ENCODE results near the gene DYRK2. TPM values are rescaled to one million over a fixed set of nuclear protein-coding genes. Genes with fewer than 3 reads are reported as not detected.

The DYRK2 gene
- 10 to 100 TPM; 27.4 to 62.0 (median 36.5) TPM for polyA plus RNA-seq (ENCODE audit: low read depth in 6 of 6)

- DNase-seq (peak; percentile 68), ATAC-seq (ENCODE audit: low read depth in 2 of 2) (peak; percentile 52 to 63)
- Mint-ChIP-seq H3K27ac (peak within 1 kb of the TSS; percentile 89 to 96 (median 94)), H3K36me3 (peaks cover 0 to 16% of the 10 kb centered on the region in 2 donors), H3K9me3 (no peaks in the 10 kb centered on the region), H3K4me1 (peaks cover 39 to 40% (median 39%) of the 10 kb centered on the region in 3 donors), H3K4me3 (peak within 1 kb of the TSS; percentile 96 to 100 (median 97)), H3K27me3 (peaks cover 0 to 5% (median 0%) of the 10 kb centered on the region in 3 donors)
Measured at GRCh38 chr12:67648521-67649260, at the start of gene DYRK2. Gene DYRK2 (plus strand): TSS chr12:67648745. CDS start chr12:67649134, 389 bp downstream.

GRCh38 chr12:67599691-67600090 is 48.9 kb upstream of the DYRK2 start:
- no peak overlapping the region for H3K4me3 Mint-ChIP-seq
- peaks cover 0 to 3% (median 2%) of the 10 kb centered on the region in 3 donors for H3K4me1 Mint-ChIP-seq
- DNase-seq: no peak
- no peaks in the 10 kb centered on the region for H3K36me3 Mint-ChIP-seq
- peaks cover 0 to 3% (median 0%) of the 10 kb centered on the region in 7 donors for H3K9me3 Mint-ChIP-seq
- H3K27ac Mint-ChIP-seq: no peak overlapping the region
- no peaks in the 10 kb centered on the region for H3K27me3 Mint-ChIP-seq
- no peak for ATAC-seq (ENCODE audit: low read depth in 2 of 2)

GRCh38 chr12:67601126-67601525 is 47.4 kb upstream of the DYRK2 start:
- H3K9me3 Mint-ChIP-seq: peaks cover 0 to 3% (median 0%) of the 10 kb centered on the region in 7 donors
- no peak for DNase-seq
- H3K36me3 Mint-ChIP-seq: no peaks in the 10 kb centered on the region
- no peak overlapping the region for H3K4me3 Mint-ChIP-seq
- peak overlapping the region in 1 of 6 donors; percentile 39 for H3K27ac Mint-ChIP-seq
- no peak for ATAC-seq (ENCODE audit: low read depth in 2 of 2)
- H3K4me1 Mint-ChIP-seq: peaks cover 0 to 3% (median 2%) of the 10 kb centered on the region in 3 donors
- H3K27me3 Mint-ChIP-seq: no peaks in the 10 kb centered on the region

- no peaks in the 10 kb centered on the region for H3K36me3 Mint-ChIP-seq
Measured at GRCh38 chr12:67609226-67609870, 39.2 kb upstream of the DYRK2 start.

GRCh38 chr12:67613040-67613439 is 35.5 kb upstream of the DYRK2 start:
- DNase-seq (no peak), ATAC-seq (ENCODE audit: low read depth in 2 of 2) (no peak)
- Mint-ChIP-seq H3K9me3 (no peaks in the 10 kb centered on the region), H3K4me1 (peaks cover 7 to 8% (median 7%) of the 10 kb centered on the region in 3 donors), H3K4me3 (no peak overlapping the region), H3K27me3 (peaks cover 0 to 9% (median 8%) of the 10 kb centered on the region in 3 donors), H3K36me3 (no peaks in the 10 kb centered on the region), H3K27ac (peak overlapping the region in 1 of 6 donors; percentile 34)

More at GRCh38 chr12:67609226-67609870, 39.2 kb upstream of the DYRK2 start:
- peak overlapping the region in 1 of 6 donors; percentile 21 for H3K27ac Mint-ChIP-seq
- no peaks in the 10 kb centered on the region for H3K4me1 Mint-ChIP-seq
- H3K27me3 Mint-ChIP-seq: peaks cover 0 to 8% (median 5%) of the 10 kb centered on the region in 3 donors
- no peaks in the 10 kb centered on the region for H3K9me3 Mint-ChIP-seq
- peak overlapping the region in 1 of 8 donors; percentile 69 for H3K4me3 Mint-ChIP-seq
- ATAC-seq (ENCODE audit: low read depth in 2 of 2): no peak
- DNase-seq: no peak

- H3K4me1 Mint-ChIP-seq: peaks cover 14 to 22% (median 17%) of the 10 kb centered on the region in 3 donors
- no peak for ATAC-seq (ENCODE audit: low read depth in 2 of 2)
- H3K4me3 Mint-ChIP-seq: peak overlapping the region in 5 of 8 donors; percentile 23 to 67 (median 48)
- H3K9me3 Mint-ChIP-seq: peaks cover 0 to 4% (median 0%) of the 10 kb centered on the region in 7 donors
- H3K36me3 Mint-ChIP-seq: no peaks in the 10 kb centered on the region
- peaks cover 0 to 4% (median 0%) of the 10 kb centered on the region in 3 donors for H3K27me3 Mint-ChIP-seq
- peak overlapping the region in 5 of 6 donors; percentile 30 to 87 (median 71) for H3K27ac Mint-ChIP-seq
- DNase-seq: no peak
Measured at GRCh38 chr12:67617629-67618028, 30.9 kb upstream of the DYRK2 start.

- Mint-ChIP-seq H3K4me1 (peaks cover 14 to 22% (median 17%) of the 10 kb centered on the region in 3 donors), H3K9me3 (peaks cover 0 to 4% (median 0%) of the 10 kb centered on the region in 7 donors), H3K36me3 (no peaks in the 10 kb centered on the region), H3K4me3 (peak overlapping the region in 7 of 8 donors; percentile 13 to 67 (median 52)), H3K27me3 (peaks cover 0 to 4% (median 0%) of the 10 kb centered on the region in 3 donors), H3K27ac (peak overlapping the region; percentile 30 to 87 (median 76))
- peak; percentile 41 for DNase-seq
- ATAC-seq (ENCODE audit: low read depth in 2 of 2): peak; percentile 94 to 99
Measured at GRCh38 chr12:67618303-67618702, 30.2 kb upstream of the DYRK2 start.

GRCh38 chr12:67621112-67621511 is 27.4 kb upstream of the DYRK2 start:
- Mint-ChIP-seq H3K27me3 (no peaks in the 10 kb centered on the region), H3K36me3 (no peaks in the 10 kb centered on the region), H3K4me3 (no peak overlapping the region), H3K4me1 (peaks cover 22 to 36% (median 26%) of the 10 kb centered on the region in 3 donors), H3K9me3 (peaks cover 0 to 4% (median 0%) of the 10 kb centered on the region in 7 donors), H3K27ac (no peak overlapping the region)
- ATAC-seq (ENCODE audit: low read depth in 2 of 2) (no peak), DNase-seq (no peak)

DNA sequence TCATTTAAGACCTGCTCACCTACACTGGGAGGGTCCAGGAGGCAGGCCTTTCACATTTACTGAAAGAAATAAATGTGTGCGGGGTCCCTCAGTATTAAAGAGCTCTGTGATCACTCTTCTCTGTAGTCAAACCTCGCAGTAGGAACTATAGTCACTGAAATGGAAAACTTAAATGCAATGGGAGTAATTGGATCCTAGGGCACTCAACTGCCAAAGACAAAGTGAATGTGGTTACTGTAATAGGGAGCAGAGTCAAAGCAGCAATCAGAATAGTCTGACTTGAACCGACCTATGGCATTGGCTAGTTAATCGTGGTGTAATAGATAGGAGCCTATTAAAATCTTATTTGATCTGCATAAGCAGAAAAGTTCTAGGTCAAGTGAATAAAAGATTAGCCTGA is 26.6 kb upstream of the DYRK2 start:
- no peak for DNase-seq
- no peak overlapping the region for H3K27ac Mint-ChIP-seq

GRCh38 chr12:67623259-67623658 is 25.3 kb upstream of the DYRK2 start:
- H3K9me3 Mint-ChIP-seq: peaks cover 0 to 4% (median 0%) of the 10 kb centered on the region in 7 donors
- ATAC-seq (ENCODE audit: low read depth in 2 of 2) (no peak), DNase-seq (no peak)
- peaks cover 13 to 28% (median 16%) of the 10 kb centered on the region in 3 donors for H3K4me1 Mint-ChIP-seq
- H3K4me3 Mint-ChIP-seq: no peak overlapping the region
- no peak overlapping the region for H3K27ac Mint-ChIP-seq
- H3K36me3 Mint-ChIP-seq: no peaks in the 10 kb centered on the region
- H3K27me3 Mint-ChIP-seq: no peaks in the 10 kb centered on the region

More for the DNA sequence above, 26.6 kb upstream of the DYRK2 start:
- H3K27me3 Mint-ChIP-seq: no peaks in the 10 kb centered on the region
- ATAC-seq (ENCODE audit: low read depth in 2 of 2): no peak
- H3K36me3 Mint-ChIP-seq: no peaks in the 10 kb centered on the region
- peaks cover 0 to 4% (median 0%) of the 10 kb centered on the region in 7 donors for H3K9me3 Mint-ChIP-seq
- H3K4me3 Mint-ChIP-seq: no peak overlapping the region
- H3K4me1 Mint-ChIP-seq: peaks cover 22 to 36% (median 26%) of the 10 kb centered on the region in 3 donors

DNA sequence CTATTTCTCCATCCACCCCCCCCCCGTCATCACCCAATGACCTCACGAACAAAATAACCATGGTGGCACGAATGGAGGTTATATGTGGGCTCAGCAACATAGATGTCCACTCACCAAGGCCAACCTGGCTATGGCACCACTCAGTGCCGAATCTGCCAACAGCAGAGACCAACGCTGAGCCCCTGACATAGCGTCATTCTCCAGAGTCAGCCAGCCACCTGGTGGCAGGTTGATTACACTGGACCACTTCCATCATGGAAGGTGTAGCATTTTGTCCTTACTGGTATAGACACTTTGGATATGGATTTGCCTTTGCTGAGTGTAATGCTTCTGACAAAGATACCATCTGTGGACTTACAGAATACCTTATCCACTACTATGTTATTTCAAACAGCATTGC is 24.2 kb upstream of the DYRK2 start:
- Mint-ChIP-seq H3K27me3 (no peaks in the 10 kb centered on the region), H3K4me1 (peaks cover 16 to 28% (median 21%) of the 10 kb centered on the region in 3 donors), H3K9me3 (peaks cover 0 to 7% (median 2%) of the 10 kb centered on the region in 7 donors), H3K36me3 (peaks cover 3 to 9% of the 10 kb centered on the region in 2 donors), H3K4me3 (no peak overlapping the region), H3K27ac (no peak overlapping the region)
- DNase-seq: no peak
- no peak for ATAC-seq (ENCODE audit: low read depth in 2 of 2)

GRCh38 chr12:67625004-67625403 is 23.5 kb upstream of the DYRK2 start:
- Mint-ChIP-seq H3K4me1 (peaks cover 19 to 33% (median 28%) of the 10 kb centered on the region in 3 donors), H3K27ac (no peak overlapping the region)

GRCh38 chr12:67626156-67626555 is 22.4 kb upstream of the DYRK2 start:
- no peak for ATAC-seq (ENCODE audit: low read depth in 2 of 2)
- no peak for DNase-seq
- Mint-ChIP-seq H3K36me3 (peaks cover 8 to 14% of the 10 kb centered on the region in 2 donors), H3K4me3 (no peak overlapping the region), H3K27me3 (no peaks in the 10 kb centered on the region), H3K4me1 (peaks cover 31 to 45% (median 37%) of the 10 kb centered on the region in 3 donors), H3K9me3 (peaks cover 0 to 11% (median 5%) of the 10 kb centered on the region in 7 donors), H3K27ac (no peak overlapping the region)

More at GRCh38 chr12:67625004-67625403, 23.5 kb upstream of the DYRK2 start:
- H3K27me3 Mint-ChIP-seq: no peaks in the 10 kb centered on the region
- H3K36me3 Mint-ChIP-seq: peaks cover 8 to 14% of the 10 kb centered on the region in 2 donors
- peaks cover 0 to 11% (median 5%) of the 10 kb centered on the region in 7 donors for H3K9me3 Mint-ChIP-seq
- no peak overlapping the region for H3K4me3 Mint-ChIP-seq
- ATAC-seq (ENCODE audit: low read depth in 2 of 2): no peak
- no peak for DNase-seq
